ENCODE results near the gene CREB3L2. TPM values are rescaled to one million over a fixed set of nuclear protein-coding genes. Genes with fewer than 3 reads are reported as not detected.
"Not testable (repeated sequence)": the region's sequence is repeated elsewhere in the genome, so short reads cannot be mapped to it uniquely, and the experiment has no call there.

CREB3L2 gene
- total and polyA plus RNA-seq, 2 experiments from 2014 or later, result 37.6 to 38.3 TPM

GRCh38 chr7:137915266-137915665 is 86.6 kb downstream of the CREB3L2 start:
- no peak for DNase-seq (ENCODE audit: low spot score)
- Histone ChIP-seq H3K9me2 (replicated peaks; ENCODE audit: insufficient read depth) (no peaks in the 10 kb centered on the region), H3K9me3 (ENCODE audit: low read depth) (no peaks in the 10 kb centered on the region), H3K79me2 (peaks cover 58% of the 10 kb centered on the region), H2AFZ (no peak overlapping the region), H3K27me3 (no peaks in the 10 kb centered on the region), H3K4me3 (no peak overlapping the region), H3K4me2 (no peak overlapping the region), H3K4me1 (ENCODE audit: insufficient read depth) (no peaks in the 10 kb centered on the region), H3K36me3 (replicated peaks; ENCODE audit: insufficient read depth, low read depth) (no peaks in the 10 kb centered on the region), H4K20me1 (ENCODE audit: insufficient read depth, poor library complexity, severe bottlenecking) (no peaks in the 10 kb centered on the region), H3K27ac (no peak overlapping the region)
- WGBS (ENCODE audit: low lambda C conversion rate, missing lambda C conversion rate), result 95% methylated on average over 3 of the region's 3 CpGs
- TF ChIP-seq EZH2 (IDR thresholded peaks at IDR 0.05; ENCODE audit: borderline replicate concordance) (no peak), EZH2phosphoT487 (IDR thresholded peaks at IDR 0.05; ENCODE audit: low read depth, severe bottlenecking, unreplicated experiment) (no peak), CTCF (IDR thresholded peaks at IDR 0.05; ENCODE audit: poor library complexity) (no peak)

DNA sequence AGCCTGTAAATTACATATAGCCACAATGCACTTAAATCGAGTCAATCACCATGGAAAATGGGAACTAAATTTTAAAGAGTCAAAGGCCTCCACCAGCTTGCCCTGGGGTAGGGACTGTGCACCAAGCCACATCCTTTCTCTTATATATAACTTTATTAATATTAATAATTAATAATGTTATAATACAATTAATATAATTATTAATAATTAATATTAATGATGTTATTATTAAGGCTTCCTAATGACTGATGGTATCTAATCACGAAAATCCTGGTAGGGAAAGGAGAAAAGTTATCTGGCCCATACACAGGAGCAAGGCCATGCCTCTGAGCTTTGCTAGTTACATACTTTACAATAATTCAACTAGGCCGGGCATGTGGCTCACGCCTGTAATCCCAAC is 87.9 kb downstream of the CREB3L2 start:
- Histone ChIP-seq H3K4me3 (no peak overlapping the region), H3K27ac (no peak overlapping the region), H3K9me2 (replicated peaks; ENCODE audit: insufficient read depth) (no peaks in the 10 kb centered on the region), H3K4me1 (ENCODE audit: insufficient read depth) (no peaks in the 10 kb centered on the region), H3K27me3 (no peaks in the 10 kb centered on the region), H2AFZ (no peak overlapping the region), H4K20me1 (ENCODE audit: insufficient read depth, poor library complexity, severe bottlenecking) (no peaks in the 10 kb centered on the region), H3K4me2 (no peak overlapping the region), H3K79me2 (peaks cover 47% of the 10 kb centered on the region), H3K9me3 (ENCODE audit: low read depth) (no peaks in the 10 kb centered on the region), H3K36me3 (replicated peaks; ENCODE audit: insufficient read depth, low read depth) (no peaks in the 10 kb centered on the region)
- TF ChIP-seq EZH2phosphoT487 (IDR thresholded peaks at IDR 0.05; ENCODE audit: low read depth, severe bottlenecking, unreplicated experiment) (no peak), EZH2 (IDR thresholded peaks at IDR 0.05; ENCODE audit: borderline replicate concordance) (no peak), CTCF (IDR thresholded peaks at IDR 0.05; ENCODE audit: poor library complexity) (no peak)
- 90% methylated on average over 4 of the region's 4 CpGs for WGBS (ENCODE audit: low lambda C conversion rate, missing lambda C conversion rate)
- no peak for DNase-seq (ENCODE audit: low spot score)

- peaks cover 7% of the 10 kb centered on the region for H3K36me3 ChIP-seq (replicated peaks; ENCODE audit: insufficient read depth, low read depth)
- peaks cover 9% of the 10 kb centered on the region for H3K79me2 ChIP-seq
- no peak for TF ChIP-seq EZH2phosphoT487 (IDR thresholded peaks at IDR 0.05; ENCODE audit: low read depth, severe bottlenecking, unreplicated experiment)
- TF ChIP-seq EZH2 (IDR thresholded peaks at IDR 0.05; ENCODE audit: borderline replicate concordance), result no peak
- TF ChIP-seq CTCF (IDR thresholded peaks at IDR 0.05; ENCODE audit: poor library complexity), result no peak
- WGBS (ENCODE audit: low lambda C conversion rate, missing lambda C conversion rate), result 92% methylated on average over 11 of the region's 11 CpGs
- H2AFZ ChIP-seq, result no peak overlapping the region
- no peak overlapping the region for H3K4me2 ChIP-seq
- H3K4me1 ChIP-seq (ENCODE audit: insufficient read depth), result no peaks in the 10 kb centered on the region
- no peak overlapping the region for H3K27ac ChIP-seq
- no peaks in the 10 kb centered on the region for H3K9me2 ChIP-seq (replicated peaks; ENCODE audit: insufficient read depth)
- no peak for DNase-seq (ENCODE audit: low spot score)
- no peaks in the 10 kb centered on the region for H3K27me3 ChIP-seq
- no peaks in the 10 kb centered on the region for H3K9me3 ChIP-seq (ENCODE audit: low read depth)
- H4K20me1 ChIP-seq (ENCODE audit: insufficient read depth, poor library complexity, severe bottlenecking), result no peaks in the 10 kb centered on the region
- no peak overlapping the region for H3K4me3 ChIP-seq
Measured at GRCh38 chr7:137909042-137909441, 92.8 kb downstream of the CREB3L2 start.

DNA sequence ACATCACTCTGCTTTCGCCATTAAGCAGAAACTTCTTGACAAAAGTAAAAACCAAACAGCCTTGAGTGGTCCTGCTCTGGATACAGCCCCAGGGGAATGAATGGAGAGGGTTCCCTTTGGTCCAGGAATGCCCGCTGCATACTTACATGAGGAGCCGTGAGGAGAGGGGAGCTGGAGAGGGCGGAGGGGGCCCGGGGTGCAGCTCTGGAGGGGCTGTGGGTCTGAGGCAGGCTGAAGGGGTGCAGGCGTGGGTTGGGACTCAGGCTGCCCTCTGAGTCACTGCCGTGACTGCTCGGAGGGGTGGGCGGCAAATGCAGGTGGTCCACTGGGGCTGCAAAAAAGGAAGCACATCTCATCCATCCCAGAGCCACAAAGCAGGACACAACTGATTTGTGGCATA is 93.8 kb downstream of the CREB3L2 start:
- no peaks in the 10 kb centered on the region for H3K9me3 ChIP-seq (ENCODE audit: low read depth)
- no peak overlapping the region for H3K27ac ChIP-seq
- H3K36me3 ChIP-seq (replicated peaks; ENCODE audit: insufficient read depth, low read depth), result peaks cover 7% of the 10 kb centered on the region
- 95% methylated on average over 9 of the region's 9 CpGs for WGBS (ENCODE audit: low lambda C conversion rate, missing lambda C conversion rate)
- H3K79me2 ChIP-seq, result peaks cover 5% of the 10 kb centered on the region
- no peak overlapping the region for H3K4me3 ChIP-seq
- no peaks in the 10 kb centered on the region for H3K27me3 ChIP-seq
- no peak overlapping the region for H2AFZ ChIP-seq
- no peak overlapping the region for H3K4me2 ChIP-seq
- no peaks in the 10 kb centered on the region for H3K4me1 ChIP-seq (ENCODE audit: insufficient read depth)
- DNase-seq (ENCODE audit: low spot score), result no peak
- H4K20me1 ChIP-seq (ENCODE audit: insufficient read depth, poor library complexity, severe bottlenecking), result no peaks in the 10 kb centered on the region
- TF ChIP-seq EZH2 (IDR thresholded peaks at IDR 0.05; ENCODE audit: borderline replicate concordance), result no peak
- no peaks in the 10 kb centered on the region for H3K9me2 ChIP-seq (replicated peaks; ENCODE audit: insufficient read depth)

DNA sequence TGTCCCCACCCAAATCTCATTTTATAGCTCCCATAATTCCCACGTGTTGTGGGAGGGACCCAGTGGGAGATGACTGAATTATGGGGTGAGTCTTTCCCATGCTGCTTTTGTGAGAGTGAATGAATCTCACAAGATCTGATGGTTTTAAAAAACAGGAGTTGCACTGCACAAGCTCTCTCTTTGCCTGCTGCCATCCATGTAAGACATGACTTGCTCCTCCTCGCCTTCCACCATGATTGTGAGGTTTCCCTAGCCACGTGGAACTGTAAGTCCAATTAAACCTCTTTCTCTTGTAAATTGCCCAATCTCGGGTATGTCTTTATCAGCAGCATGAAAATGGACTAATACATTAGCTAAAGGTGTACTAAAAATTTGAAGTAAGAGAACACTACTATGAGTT is 95.2 kb downstream of the CREB3L2 start:
- not testable (repeated sequence) for H3K9me3 ChIP-seq (ENCODE audit: low read depth); H3K36me3 ChIP-seq (replicated peaks; ENCODE audit: insufficient read depth, low read depth); H3K4me1 ChIP-seq (ENCODE audit: insufficient read depth); H3K4me2 ChIP-seq; H3K79me2 ChIP-seq; H4K20me1 ChIP-seq (ENCODE audit: insufficient read depth, poor library complexity, severe bottlenecking); H2AFZ ChIP-seq; H3K27me3 ChIP-seq; H3K9me2 ChIP-seq (replicated peaks; ENCODE audit: insufficient read depth); DNase-seq (ENCODE audit: low spot score); H3K4me3 ChIP-seq; H3K27ac ChIP-seq
- 94% methylated on average over 4 of the region's 4 CpGs for WGBS (ENCODE audit: low lambda C conversion rate, missing lambda C conversion rate)

All from hepatocyte (in vitro differentiated cells).